Germinal center (tissue), 1 donor: ENCODE data around the gene WDR27.

Experiments used
- DNase-seq: peaks from one replicate; pipeline ENCODE4 v3.0.0; 2012; ENCODE audit warnings: mixed read lengths, low spot score

Gene WDR27

GRCh38 chr6:169701954-169702839 is at the start of gene WDR27, which contains the start of gene C6orf120:
TSS of gene WDR27 (minus strand) at chr6:169702029. CDS start at chr6:169689005, 13,024 bp downstream.
TSS of gene C6orf120 (plus strand) at chr6:169702126. CDS start at chr6:169702460, 334 bp downstream.
- DNase-seq: peak; percentile 93

GRCh38 chr6:169746556-169746955 is 44.7 kb upstream of the WDR27 start:
- DNase-seq: no peak

GRCh38 chr6:169745405-169745804 is 43.6 kb upstream of the WDR27 start:
- no peak for DNase-seq

GRCh38 chr6:169741344-169741743 is 39.5 kb upstream of the WDR27 start:
- no peak for DNase-seq

DNA sequence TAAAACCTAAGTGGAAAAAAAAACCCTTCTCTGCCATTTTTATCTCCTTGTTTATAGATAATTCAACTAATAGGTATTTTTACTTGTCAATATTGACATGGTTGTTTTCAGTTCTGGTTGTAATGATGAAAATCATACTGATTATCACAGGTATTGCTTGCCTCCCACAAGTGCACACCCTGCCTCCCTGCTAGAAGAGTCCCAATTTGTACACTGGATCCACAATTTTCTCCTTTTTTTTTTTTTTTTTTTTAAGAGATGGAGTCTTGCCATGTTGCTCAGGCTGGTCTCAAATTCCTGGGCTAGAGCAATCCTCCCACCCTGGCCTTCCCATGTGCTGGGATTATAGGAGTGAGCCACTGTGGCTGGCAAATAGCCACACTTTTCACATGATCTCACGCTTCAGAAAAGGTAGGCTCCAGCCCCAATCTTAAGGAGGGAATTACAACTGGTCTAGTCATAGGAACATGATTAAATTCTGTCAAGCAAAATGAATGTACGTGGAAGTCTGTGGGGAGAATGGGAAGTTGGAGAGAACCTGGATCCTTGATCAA is 37.2 kb upstream of the WDR27 start:
- no peak for DNase-seq

DNA sequence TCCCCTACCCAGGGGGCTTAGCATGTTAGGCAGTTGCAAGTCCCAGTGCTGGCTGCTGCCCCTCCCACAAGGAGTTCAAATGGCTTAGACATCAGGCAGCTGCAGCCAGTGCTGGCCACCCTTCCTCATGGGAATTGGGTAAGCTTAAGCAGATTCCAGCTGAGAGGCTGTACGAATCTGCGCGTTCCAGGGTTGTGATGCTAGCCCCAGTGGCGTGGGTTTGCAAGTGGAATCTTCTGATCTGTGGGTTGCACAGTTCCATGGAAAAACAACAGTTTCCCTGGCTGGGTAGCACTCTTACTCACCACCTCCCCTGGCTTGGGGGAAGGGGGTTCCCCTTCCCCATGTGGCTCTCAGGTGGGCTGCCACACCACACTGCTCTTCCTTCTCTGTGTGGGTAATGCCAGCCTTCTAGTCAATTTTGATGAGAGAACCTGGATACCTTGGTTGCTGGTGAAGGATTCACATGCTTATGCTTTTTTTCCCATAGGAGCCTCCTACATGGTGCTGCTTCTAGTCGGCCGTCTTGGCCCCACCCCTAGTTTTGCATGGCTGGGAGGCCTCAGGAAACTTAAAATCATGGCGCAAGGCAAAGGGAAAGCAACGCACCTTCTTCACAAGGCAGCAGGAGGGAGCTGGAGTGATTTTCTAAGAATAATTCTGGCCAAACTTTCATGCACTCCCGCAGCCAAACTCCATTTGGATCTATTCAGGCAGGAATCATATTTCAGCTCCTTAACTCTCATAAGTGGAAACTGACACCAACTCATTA is 36.6 kb upstream of the WDR27 start:
- no peak for DNase-seq

DNA sequence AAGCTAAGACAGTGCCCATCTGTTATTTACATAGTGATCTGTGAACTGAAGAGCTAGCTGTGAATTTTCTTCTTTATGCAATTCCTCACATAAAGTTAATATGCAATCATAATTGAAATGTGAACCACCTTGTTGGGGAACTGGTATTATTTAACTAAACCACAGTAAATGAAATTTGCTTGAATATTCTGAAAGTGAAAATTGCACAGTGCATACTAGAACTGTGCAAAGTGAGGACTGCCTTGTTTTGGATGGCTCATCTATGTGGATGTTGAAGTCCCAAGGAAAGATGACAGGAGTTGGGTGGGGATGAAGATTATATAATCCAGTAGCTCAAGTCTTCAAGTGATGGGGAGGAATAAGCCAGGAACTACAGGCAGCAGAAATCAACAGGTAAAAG is 28.1 kb upstream of the WDR27 start:
- no peak for DNase-seq

- no peak for DNase-seq
These were observed 25.1 kb upstream of the WDR27 start for GRCh38 chr6:169726963-169727362.

DNA sequence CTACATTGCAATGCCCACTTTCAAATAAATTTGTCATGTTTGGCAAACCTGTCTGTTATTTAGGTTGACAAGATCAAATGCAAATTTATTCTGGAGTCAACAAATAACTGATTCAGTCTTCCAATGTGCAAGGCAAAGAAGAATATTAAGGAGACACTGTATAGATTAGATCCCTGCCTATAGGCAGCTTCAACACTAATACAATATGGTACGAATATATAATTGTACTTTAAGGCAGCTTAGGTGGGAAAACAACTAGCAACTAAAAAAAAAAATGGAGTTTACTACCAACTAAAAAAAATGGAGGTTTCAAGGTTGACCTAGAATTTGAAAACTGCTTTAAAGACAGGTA is 24.2 kb upstream of the WDR27 start:
- DNase-seq: no peak

DNA sequence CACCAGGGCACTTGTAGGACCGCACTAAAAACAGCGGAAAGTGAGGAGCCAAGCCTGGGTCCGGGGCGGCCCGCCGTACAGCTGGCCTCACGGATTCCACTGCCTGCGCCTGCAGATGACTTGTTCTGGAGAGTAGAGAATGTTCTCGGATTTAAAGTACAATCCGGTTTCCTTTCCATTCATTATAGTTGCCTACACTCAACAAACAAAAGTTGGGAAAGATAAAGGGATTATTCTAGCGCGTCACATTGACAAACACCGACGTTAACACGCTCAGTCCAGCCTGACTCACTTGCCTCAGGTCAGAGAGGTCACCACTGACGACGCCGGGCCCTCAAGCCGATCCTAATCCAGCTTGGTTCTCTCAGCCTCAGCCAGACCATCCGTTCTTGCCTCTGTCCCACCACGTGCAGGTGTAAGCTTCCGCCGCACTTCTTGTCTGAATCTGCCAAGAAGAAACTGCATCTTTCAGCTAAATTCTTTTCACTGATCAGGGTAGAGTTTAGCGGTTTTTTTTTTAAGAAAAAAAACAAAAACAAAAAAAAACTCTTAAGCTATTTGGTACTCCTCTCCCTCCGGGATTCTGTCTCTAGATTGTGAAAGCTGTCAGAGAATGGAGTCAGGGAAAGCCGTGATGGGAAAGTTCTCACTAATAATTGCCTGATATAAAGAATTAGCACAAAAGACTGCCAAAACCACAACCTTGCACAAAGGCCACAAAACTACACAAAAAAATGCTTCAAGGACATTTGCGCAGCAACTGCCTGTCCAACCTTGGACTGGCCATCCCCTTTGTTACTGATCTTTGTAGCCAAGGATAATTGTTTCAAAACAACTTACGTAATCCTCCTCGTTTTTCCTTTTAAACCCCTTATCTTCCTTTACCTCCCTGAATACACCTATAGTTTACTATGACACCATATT is 23.6 kb upstream of the WDR27 start:
- peak; percentile 6 for DNase-seq

DNA sequence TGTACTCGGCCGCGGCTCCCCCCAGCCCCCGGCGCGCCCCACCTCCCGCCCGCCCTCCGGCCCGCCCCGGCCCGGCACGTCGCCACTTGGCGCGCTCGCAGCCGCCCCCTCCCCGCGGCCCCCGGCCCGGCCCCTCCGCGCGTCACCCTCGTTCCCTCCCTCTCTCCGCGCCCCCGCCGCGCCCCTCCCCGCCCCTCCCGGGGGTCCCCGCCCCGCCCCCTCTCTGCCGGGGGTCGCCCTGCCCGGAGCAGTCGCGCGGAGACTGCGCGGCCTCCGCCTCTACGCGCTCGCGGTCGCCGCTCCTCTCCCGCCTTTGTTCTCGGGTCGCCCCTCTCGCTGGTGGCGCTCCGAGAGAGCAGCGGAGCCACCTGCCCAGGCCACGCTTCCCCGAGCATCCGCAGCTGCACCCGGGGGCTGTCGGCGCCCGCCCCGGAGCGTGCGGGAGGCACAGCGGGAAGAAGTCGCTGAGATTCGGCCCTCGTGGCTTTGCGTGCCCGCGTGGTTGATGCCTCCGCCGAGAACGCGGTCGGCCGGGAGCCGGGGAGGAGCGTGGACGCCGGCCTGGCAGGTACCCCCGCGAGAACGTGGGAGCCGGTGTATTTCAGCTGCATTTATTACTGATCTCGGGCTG is 22.8 kb upstream of the WDR27 start, which contains the start of gene PHF10:
PHF10 (minus strand) TSS at position 7 of the 631 bp plus-strand sequence. CDS start 569 bp downstream, outside the sequence.
- DNase-seq: peak; percentile 79

- DNase-seq: peak; percentile 80
These were observed 22.2 kb upstream of the WDR27 start for GRCh38 chr6:169723991-169724493.

GRCh38 chr6:169723200-169723909 is 21.5 kb upstream of the WDR27 start:
- DNase-seq: peak; percentile 77

- peak; percentile 33 for DNase-seq
These were observed 20.8 kb upstream of the WDR27 start for GRCh38 chr6:169722362-169723199.

- DNase-seq: no peak
These were observed 18.5 kb upstream of the WDR27 start for GRCh38 chr6:169720207-169720855.

GRCh38 chr6:169719117-169719516 is 17.3 kb upstream of the WDR27 start:
- no peak for DNase-seq

GRCh38 chr6:169714595-169714994 is 12.8 kb upstream of the WDR27 start:
- DNase-seq: no peak

DNA sequence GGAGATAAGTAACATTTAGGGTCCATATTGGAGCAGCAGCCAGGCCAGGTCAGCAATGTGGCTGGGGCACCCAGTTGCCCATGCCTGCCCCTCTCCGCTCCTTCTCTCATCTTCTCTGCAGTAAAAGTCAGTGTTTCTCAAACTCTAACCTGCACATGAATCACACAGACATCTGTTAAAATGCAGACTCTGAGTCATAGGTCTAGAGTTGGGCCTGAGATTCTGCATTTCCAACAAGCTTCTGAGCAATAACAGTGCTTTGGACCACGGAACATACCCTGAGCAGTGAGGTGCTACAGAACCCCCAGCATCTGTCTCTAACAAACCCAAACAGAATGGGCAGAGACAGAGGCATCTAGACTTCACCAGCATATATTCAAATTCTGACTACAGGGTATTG is 12.3 kb upstream of the WDR27 start:
- no peak for DNase-seq

- no peak for DNase-seq
These were observed 8.2 kb upstream of the WDR27 start for GRCh38 chr6:169710009-169710408.
